HepG2 (cell line): Measurements from ENCODE around the gene ABCC1. TPM values are rescaled to one million over a fixed set of nuclear protein-coding genes. Genes with fewer than 3 reads are reported as not detected.

ENCODE experiments used
- HNF4G ChIP-seq, 2 experiments: sonication (generic) in 1 of 2; formaldehyde crosslinking in 1 of 2; IDR thresholded peaks; 2 replicates each; pipeline versions ENCODE4 v1.4.0 to v1.6.1; 2011 to 2020; ENCODE audit warnings: borderline replicate concordance in 2 of 2, low read depth in 2 of 2, mild to moderate bottlenecking in 2 of 2, low read length in 1 of 2, missing genetic modification reagents in 1 of 2, moderate library complexity in 1 of 2
- MEIS1 ChIP-seq: sonication (generic); formaldehyde crosslinking; IDR thresholded peaks from 2 replicates; pipeline ENCODE4 v1.9.0; 2021; ENCODE audit warnings: mild to moderate bottlenecking, missing genetic modification reagents, moderate library complexity, borderline replicate concordance
- TAF15 ChIP-seq: fragments of 200-400 bp; formaldehyde crosslinking; IDR thresholded peaks from one replicate; pipeline ENCODE4 v1.6.1; 2018; ENCODE audit warnings: mild to moderate bottlenecking, low read depth, low read length; ENCODE audit not compliant: poor library complexity, severe bottlenecking
- ZFP41 ChIP-seq: sonication (generic); formaldehyde crosslinking; IDR thresholded peaks from 2 replicates; pipeline ENCODE4 v1.4.0; 2020; ENCODE audit warnings: mild to moderate bottlenecking, missing genetic modification reagents, borderline replicate concordance
- ZNF326 ChIP-seq: sonication (generic); formaldehyde crosslinking; IDR thresholded peaks from 2 replicates; pipeline ENCODE4 v1.4.0; 2020; ENCODE audit warnings: missing genetic modification reagents, borderline replicate concordance
- ZNF501 ChIP-seq: sonication (generic); formaldehyde crosslinking; IDR thresholded peaks from 2 replicates; pipeline ENCODE4 v1.5.1; 2020; ENCODE audit warnings: mild to moderate bottlenecking, moderate library complexity, missing genetic modification reagents
- ZNF549 ChIP-seq: sonication (generic); formaldehyde crosslinking; IDR thresholded peaks from 2 replicates; pipeline ENCODE4 v1.5.0; 2020; ENCODE audit warnings: missing genetic modification reagents
- ZNF572 ChIP-seq: sonication (generic); formaldehyde crosslinking; IDR thresholded peaks from 2 replicates; pipeline ENCODE4 v1.5.1; 2020; ENCODE audit warnings: mild to moderate bottlenecking, missing genetic modification reagents
- ZNF598 ChIP-seq: sonication (generic); formaldehyde crosslinking; IDR thresholded peaks from 2 replicates; pipeline ENCODE4 v1.5.1; 2020; ENCODE audit warnings: mild to moderate bottlenecking, missing genetic modification reagents, borderline replicate concordance
- ZNF747 ChIP-seq: sonication (generic); formaldehyde crosslinking; IDR thresholded peaks from 2 replicates; pipeline ENCODE4 v1.8.1; 2023; ENCODE audit warnings: missing genetic modification reagents, mild to moderate bottlenecking, borderline replicate concordance
- ZNF749 ChIP-seq: sonication (generic); formaldehyde crosslinking; IDR thresholded peaks from 2 replicates; pipeline ENCODE4 v1.8.0; 2022; ENCODE audit warnings: mild to moderate bottlenecking, missing genetic modification reagents, moderate library complexity, borderline replicate concordance
- ZNF777 ChIP-seq: sonication (generic); formaldehyde crosslinking; IDR thresholded peaks from 2 replicates; pipeline ENCODE4 v1.4.0; 2020; ENCODE audit warnings: missing genetic modification reagents
- ZNF792 ChIP-seq: IDR thresholded peaks from 2 replicates; pipeline ENCODE4 v1.6.1; 2016
- polyA plus RNA-seq, 8 experiments: library from polyadenylated mRNA; depleted of rRNA in 3 of 8; stranded (reverse) in 7 of 8; unstranded in 1 of 8; fragments of >200 nt; fragmentation: Illumina TruSeq in 4 of 8; extraction: Trizol in 4 of 8; gene quantifications; 2 replicates each; pipeline versions ENCODE4 v1.2.1 to v1.2.3, GENCODE V29; 2011 to 2016; ENCODE audit warnings: low read depth in 4 of 8, missing spikeins in 1 of 8, mixed read lengths in 1 of 8; ENCODE audit not compliant: insufficient read depth in 1 of 8
- total RNA-seq, 5 experiments: library from RNA; depleted of rRNA; stranded (reverse); fragments of >200 nt; fragmentation: Illumina TruSeq; extraction: Trizol; gene quantifications; 2 replicates each; pipeline ENCODE4 v1.2.3, GENCODE V29; 2016; ENCODE audit warnings: low read depth in 1 of 5
- TF ChIP-seq, protein P1 (sequence below): sonication (generic); formaldehyde crosslinking; IDR thresholded peaks from 2 replicates; pipeline ENCODE4 v1.5.0; 2020; ENCODE audit warnings: missing genetic modification reagents, mild to moderate bottlenecking, borderline replicate concordance
- TF ChIP-seq, protein P2 (sequence below): sonication (generic); formaldehyde crosslinking; IDR thresholded peaks from 2 replicates; pipeline ENCODE4 v1.5.1; 2020; ENCODE audit warnings: mild to moderate bottlenecking, missing genetic modification reagents, moderate library complexity
- TF ChIP-seq, protein P3 (sequence below): sonication (generic); formaldehyde crosslinking; IDR thresholded peaks from 2 replicates; pipeline ENCODE4 v1.4.0; 2020; ENCODE audit warnings: mild to moderate bottlenecking, low read depth, missing genetic modification reagents
- TF ChIP-seq, protein P4 (sequence below): sonication (generic); formaldehyde crosslinking; IDR thresholded peaks from 2 replicates; pipeline ENCODE4 v1.4.0; 2020; ENCODE audit warnings: mild to moderate bottlenecking, missing genetic modification reagents

The ABCC1 gene
- total and polyA plus RNA-seq, 2 of the 13 experiments (the other 11 are each of a cell fraction or from before 2014, with no cell fraction given) = 13.0 to 30.6 TPM

DNA sequence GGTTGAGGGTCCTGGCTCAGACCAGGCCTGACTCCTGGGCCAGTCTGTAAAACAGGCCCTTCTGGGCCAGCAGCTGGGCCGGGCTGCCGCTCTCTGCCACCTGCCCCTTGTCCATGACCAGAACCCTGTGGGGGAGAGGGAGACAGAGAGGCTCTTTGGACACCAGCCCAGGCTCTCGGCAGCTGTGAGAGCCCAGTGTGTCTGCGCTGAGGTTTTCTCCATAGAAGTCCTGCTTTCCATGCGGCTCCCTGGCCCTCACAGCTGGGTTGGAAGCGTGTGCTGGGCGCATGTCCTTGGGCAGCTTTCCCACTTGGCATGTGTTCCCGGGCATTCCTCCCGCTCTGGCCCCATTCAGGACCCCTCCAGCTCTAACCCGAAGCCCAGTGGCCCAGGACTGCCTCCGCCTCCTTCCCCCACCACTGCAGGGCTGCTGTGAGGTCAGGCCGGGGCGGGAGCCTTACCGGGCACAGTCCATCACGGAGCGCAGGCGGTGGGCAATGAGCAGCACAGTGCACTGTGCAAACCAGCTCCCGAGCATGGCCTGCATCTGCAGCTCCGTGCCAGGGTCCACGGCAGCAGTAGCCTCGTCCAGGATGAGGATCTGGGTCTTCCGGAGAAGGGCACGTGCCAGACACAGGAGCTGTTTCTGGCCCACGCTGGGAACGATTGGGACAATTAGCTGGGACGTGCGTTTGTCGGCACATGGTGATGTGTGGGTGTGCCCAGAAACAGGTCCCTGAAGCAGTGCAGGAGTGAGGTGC is 200.9 kb downstream of the ABCC1 start (continued):
- peak; percentile 60; the same call in 1 of the 2 replicates for TF ChIP-seq ZFP41 (CRISPR knock-in tag)
- 0 out of 2 replicates have a peak, but pooled peaks have one; percentile 84 for TF ChIP-seq ZNF326
- TF ChIP-seq ZNF572 = peak; percentile 57; the same call in 1 of the 2 replicates
- no peak for TF ChIP-seq ZNF792
- 0 out of 2 replicates have a peak, but pooled peaks have one; percentile 7 for TF ChIP-seq ZNF777 (CRISPR knock-in tag)
- no peak for TF ChIP-seq ZNF749 (CRISPR knock-in tag)
- TF ChIP-seq, protein P1, sequence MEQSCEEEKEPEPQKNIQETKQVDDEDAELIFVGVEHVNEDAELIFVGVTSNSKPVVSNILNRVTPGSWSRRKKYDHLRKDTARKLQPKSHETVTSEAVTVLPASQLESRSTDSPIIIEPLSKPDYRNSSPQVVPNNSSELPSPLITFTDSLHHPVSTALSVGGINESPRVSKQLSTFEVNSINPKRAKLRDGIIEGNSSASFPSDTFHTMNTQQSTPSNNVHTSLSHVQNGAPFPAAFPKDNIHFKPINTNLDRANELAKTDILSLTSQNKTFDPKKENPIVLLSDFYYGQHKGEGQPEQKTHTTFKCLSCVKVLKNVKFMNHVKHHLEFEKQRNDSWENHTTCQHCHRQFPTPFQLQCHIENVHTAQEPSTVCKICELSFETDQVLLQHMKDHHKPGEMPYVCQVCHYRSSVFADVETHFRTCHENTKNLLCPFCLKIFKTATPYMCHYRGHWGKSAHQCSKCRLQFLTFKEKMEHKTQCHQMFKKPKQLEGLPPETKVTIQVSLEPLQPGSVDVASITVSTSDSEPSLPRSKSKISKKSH (CRISPR knock-in tag) = peak; percentile 78
- peak; percentile 16 for TF ChIP-seq TAF15
- TF ChIP-seq, protein P2, sequence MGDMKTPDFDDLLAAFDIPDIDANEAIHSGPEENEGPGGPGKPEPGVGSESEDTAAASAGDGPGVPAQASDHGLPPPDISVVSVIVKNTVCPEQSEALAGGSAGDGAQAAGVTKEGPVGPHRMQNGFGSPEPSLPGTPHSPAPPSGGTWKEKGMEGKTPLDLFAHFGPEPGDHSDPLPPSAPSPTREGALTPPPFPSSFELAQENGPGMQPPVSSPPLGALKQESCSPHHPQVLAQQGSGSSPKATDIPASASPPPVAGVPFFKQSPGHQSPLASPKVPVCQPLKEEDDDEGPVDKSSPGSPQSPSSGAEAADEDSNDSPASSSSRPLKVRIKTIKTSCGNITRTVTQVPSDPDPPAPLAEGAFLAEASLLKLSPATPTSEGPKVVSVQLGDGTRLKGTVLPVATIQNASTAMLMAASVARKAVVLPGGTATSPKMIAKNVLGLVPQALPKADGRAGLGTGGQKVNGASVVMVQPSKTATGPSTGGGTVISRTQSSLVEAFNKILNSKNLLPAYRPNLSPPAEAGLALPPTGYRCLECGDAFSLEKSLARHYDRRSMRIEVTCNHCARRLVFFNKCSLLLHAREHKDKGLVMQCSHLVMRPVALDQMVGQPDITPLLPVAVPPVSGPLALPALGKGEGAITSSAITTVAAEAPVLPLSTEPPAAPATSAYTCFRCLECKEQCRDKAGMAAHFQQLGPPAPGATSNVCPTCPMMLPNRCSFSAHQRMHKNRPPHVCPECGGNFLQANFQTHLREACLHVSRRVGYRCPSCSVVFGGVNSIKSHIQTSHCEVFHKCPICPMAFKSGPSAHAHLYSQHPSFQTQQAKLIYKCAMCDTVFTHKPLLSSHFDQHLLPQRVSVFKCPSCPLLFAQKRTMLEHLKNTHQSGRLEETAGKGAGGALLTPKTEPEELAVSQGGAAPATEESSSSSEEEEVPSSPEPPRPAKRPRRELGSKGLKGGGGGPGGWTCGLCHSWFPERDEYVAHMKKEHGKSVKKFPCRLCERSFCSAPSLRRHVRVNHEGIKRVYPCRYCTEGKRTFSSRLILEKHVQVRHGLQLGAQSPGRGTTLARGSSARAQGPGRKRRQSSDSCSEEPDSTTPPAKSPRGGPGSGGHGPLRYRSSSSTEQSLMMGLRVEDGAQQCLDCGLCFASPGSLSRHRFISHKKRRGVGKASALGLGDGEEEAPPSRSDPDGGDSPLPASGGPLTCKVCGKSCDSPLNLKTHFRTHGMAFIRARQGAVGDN = peak; percentile 96
- peak; percentile 24; the same call in 1 of the 2 replicates for TF ChIP-seq MEIS1 (CRISPR knock-in tag)
- TF ChIP-seq, protein P3, sequence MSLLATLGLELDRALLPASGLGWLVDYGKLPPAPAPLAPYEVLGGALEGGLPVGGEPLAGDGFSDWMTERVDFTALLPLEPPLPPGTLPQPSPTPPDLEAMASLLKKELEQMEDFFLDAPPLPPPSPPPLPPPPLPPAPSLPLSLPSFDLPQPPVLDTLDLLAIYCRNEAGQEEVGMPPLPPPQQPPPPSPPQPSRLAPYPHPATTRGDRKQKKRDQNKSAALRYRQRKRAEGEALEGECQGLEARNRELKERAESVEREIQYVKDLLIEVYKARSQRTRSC (CRISPR knock-in tag) = peak; percentile 89; the same call in 1 of the 2 replicates
- TF ChIP-seq ZNF747 (CRISPR knock-in tag) = 0 out of 2 replicates have a peak, but pooled peaks have one; percentile 46
- TF ChIP-seq, protein P4, sequence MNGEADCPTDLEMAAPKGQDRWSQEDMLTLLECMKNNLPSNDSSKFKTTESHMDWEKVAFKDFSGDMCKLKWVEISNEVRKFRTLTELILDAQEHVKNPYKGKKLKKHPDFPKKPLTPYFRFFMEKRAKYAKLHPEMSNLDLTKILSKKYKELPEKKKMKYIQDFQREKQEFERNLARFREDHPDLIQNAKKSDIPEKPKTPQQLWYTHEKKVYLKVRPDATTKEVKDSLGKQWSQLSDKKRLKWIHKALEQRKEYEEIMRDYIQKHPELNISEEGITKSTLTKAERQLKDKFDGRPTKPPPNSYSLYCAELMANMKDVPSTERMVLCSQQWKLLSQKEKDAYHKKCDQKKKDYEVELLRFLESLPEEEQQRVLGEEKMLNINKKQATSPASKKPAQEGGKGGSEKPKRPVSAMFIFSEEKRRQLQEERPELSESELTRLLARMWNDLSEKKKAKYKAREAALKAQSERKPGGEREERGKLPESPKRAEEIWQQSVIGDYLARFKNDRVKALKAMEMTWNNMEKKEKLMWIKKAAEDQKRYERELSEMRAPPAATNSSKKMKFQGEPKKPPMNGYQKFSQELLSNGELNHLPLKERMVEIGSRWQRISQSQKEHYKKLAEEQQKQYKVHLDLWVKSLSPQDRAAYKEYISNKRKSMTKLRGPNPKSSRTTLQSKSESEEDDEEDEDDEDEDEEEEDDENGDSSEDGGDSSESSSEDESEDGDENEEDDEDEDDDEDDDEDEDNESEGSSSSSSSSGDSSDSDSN (CRISPR knock-in tag) = peak; percentile 48
- TF ChIP-seq ZNF501 (CRISPR knock-in tag) = 0 out of 2 replicates have a peak, but pooled peaks have one; percentile 31
- TF ChIP-seq ZNF598 = peak; percentile 96; the same call in 1 of the 2 replicates
- no peak for TF ChIP-seq ZNF549
- no peak for TF ChIP-seq HNF4G (IDR thresholded peaks at IDR 0.05; ENCODE audit: borderline replicate concordance, low read depth, low read length)
- peak; percentile 52; the same call in 1 of the 2 replicates for TF ChIP-seq HNF4G (CRISPR knock-in tag; IDR thresholded peaks at IDR 0.05; ENCODE audit: borderline replicate concordance, low read depth)
